Neural progenitor cell (in vitro differentiated cells): ENCODE data around the gene MTR. TPM values are rescaled to one million over a fixed set of nuclear protein-coding genes. Genes with fewer than 3 reads are reported as not detected.

Experiments
- DNase-seq: peaks from one replicate; pipeline ENCODE4 v3.0.0-alpha.2; 2016; ENCODE audit warnings: low spot score
- H2AFZ ChIP-seq: fragments of 200-600 bp; sonication (generic); replicated peaks from 2 replicates; pipeline ENCODE4 v1.6.1; 2016; ENCODE audit warnings: antibody characterized with exemption
- H3F3A ChIP-seq: fragments of 200-600 bp; sonication (generic); 2 replicates; pipeline ENCODE4 v1.6.1; 2016; ENCODE audit warnings: antibody characterized with exemption, low read depth
- H3K27ac ChIP-seq: fragments of 200-600 bp; sonication (generic); 2 replicates; pipeline ENCODE4 v1.5.1; 2016; ENCODE audit warnings: mild to moderate bottlenecking
- H3K27me3 ChIP-seq: fragments of 200-600 bp; sonication (generic); 2 replicates; pipeline ENCODE4 v1.6.1; 2016; ENCODE audit warnings: mild to moderate bottlenecking, moderate library complexity
- H3K36me3 ChIP-seq: fragments of 200-600 bp; sonication (generic); 2 replicates; pipeline ENCODE4 v1.5.1; 2016
- H3K4me1 ChIP-seq: fragments of 200-600 bp; sonication (generic); 2 replicates; pipeline ENCODE4 v1.6.1; 2016; ENCODE audit warnings: mixed run types
- H3K4me2 ChIP-seq: fragments of 200-600 bp; sonication (generic); 2 replicates; pipeline ENCODE4 v1.6.1; 2016
- H3K4me3 ChIP-seq: fragments of 200-600 bp; sonication (generic); 2 replicates; pipeline ENCODE4 v1.5.1; 2016
- H3K79me2 ChIP-seq: fragments of 200-600 bp; sonication (generic); 2 replicates; pipeline ENCODE4 v1.6.1; 2016; ENCODE audit warnings: low read depth
- H3K9ac ChIP-seq: fragments of 200-600 bp; sonication (generic); 2 replicates; pipeline ENCODE4 v1.6.1; 2016
- H3K9me3 ChIP-seq: fragments of 200-600 bp; sonication (generic); 2 replicates; pipeline ENCODE4 v1.5.1; 2016; ENCODE audit warnings: low read depth
- H4K20me1 ChIP-seq: fragments of 200-600 bp; sonication (generic); 2 replicates; pipeline ENCODE4 v1.6.1; 2016; ENCODE audit warnings: low read depth
- H3K27ac Mint-ChIP-seq: 3 replicates; pipeline ENCODE4 v1.8.0; 2021; ENCODE audit warnings: mixed read lengths
- H3K27me3 Mint-ChIP-seq: 2 replicates; pipeline ENCODE4 v1.8.0; 2022; ENCODE audit warnings: low read depth, mild to moderate bottlenecking, inconsistent platforms, moderate library complexity, mixed read lengths; ENCODE audit not compliant: insufficient read depth
- H3K36me3 Mint-ChIP-seq: 3 replicates; pipeline ENCODE4 v1.8.0; 2021; ENCODE audit warnings: mixed read lengths
- H3K4me1 Mint-ChIP-seq: 3 replicates; pipeline ENCODE4 v1.8.0; 2021; ENCODE audit warnings: mixed read lengths
- H3K4me3 Mint-ChIP-seq: 3 replicates; pipeline ENCODE4 v1.8.0; 2021; ENCODE audit warnings: mild to moderate bottlenecking, moderate library complexity, mixed read lengths
- H3K9me3 Mint-ChIP-seq: 3 replicates; pipeline ENCODE4 v1.8.0; 2020; ENCODE audit warnings: mixed read lengths
- EZH2 ChIP-seq: fragments of 200-600 bp; sonication (generic); IDR thresholded peaks from 2 replicates; pipeline ENCODE4 v1.6.1; 2017; ENCODE audit warnings: antibody characterized with exemption, mild to moderate bottlenecking, moderate library complexity
- EZH2phosphoT487 ChIP-seq: fragments of 200-600 bp; sonication (generic); IDR thresholded peaks from 2 replicates; pipeline ENCODE4 v1.6.1; 2017; ENCODE audit warnings: antibody characterized with exemption
- total RNA-seq: library from RNA; depleted of rRNA; stranded (reverse); fragments of >200 nt; gene quantifications from 2 replicates; pipeline ENCODE4 v1.2.3, GENCODE V29; 2015; ENCODE audit warnings: low replicate concordance
- TF ChIP-seq, protein P1 (sequence below): fragments of 200-600 bp; sonication (generic); IDR thresholded peaks from 2 replicates; pipeline ENCODE4 v1.5.1; 2017; ENCODE audit warnings: antibody characterized with exemption, mild to moderate bottlenecking

Gene MTR
- total RNA-seq, 1 donor from 2014 or later: 27.3 TPM

DNA sequence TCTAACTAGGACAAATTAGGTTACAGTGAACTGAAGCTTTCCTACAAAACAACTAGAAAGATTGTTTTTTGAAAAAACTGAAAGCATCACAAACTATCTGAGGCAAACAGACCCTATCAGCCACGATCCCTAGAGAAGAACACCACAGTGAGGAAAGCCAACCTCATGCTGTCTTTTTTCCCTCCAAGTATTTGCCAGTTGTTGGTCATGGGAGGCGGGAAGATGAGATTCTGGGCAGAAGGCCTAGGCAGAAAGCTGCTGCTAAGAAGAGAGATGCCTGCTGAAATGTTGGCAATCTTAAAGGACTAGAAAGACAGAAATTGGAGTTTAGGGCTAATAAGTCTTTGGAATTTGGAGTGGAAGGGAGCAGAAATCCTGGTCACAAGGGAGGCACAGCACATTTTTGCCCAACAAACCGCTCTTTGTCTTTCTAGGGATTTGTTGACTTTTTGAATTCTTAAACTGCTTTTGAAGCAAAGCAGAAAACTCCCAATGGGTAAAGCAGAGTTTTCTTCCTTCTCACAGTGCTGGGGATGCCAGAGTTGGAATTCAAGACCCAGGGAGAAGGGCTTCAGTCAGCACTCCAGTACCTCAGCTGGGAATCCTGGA is 125.3 kb downstream of the MTR start:
- H3K36me3 Mint-ChIP-seq: peaks cover 6% of the 10 kb centered on the region
- H3K27me3 ChIP-seq: no peaks in the 10 kb centered on the region
- peaks cover 18% of the 10 kb centered on the region for H3K9me3 Mint-ChIP-seq
- peak overlapping the region; percentile 23 for H2AFZ ChIP-seq
- no peak overlapping the region for H3K4me3 Mint-ChIP-seq
- peaks cover 2% of the 10 kb centered on the region for H3K27me3 Mint-ChIP-seq
- no peaks in the 10 kb centered on the region for H3F3A ChIP-seq
- H3K36me3 ChIP-seq: peaks cover 8% of the 10 kb centered on the region
- no peaks in the 10 kb centered on the region for H4K20me1 ChIP-seq
- H3K9me3 ChIP-seq: peaks cover 7% of the 10 kb centered on the region
- H3K4me1 Mint-ChIP-seq: no peaks in the 10 kb centered on the region
- H3K4me2 ChIP-seq: no peak overlapping the region
- H3K4me1 ChIP-seq: no peaks in the 10 kb centered on the region
- no peak overlapping the region for H3K27ac ChIP-seq
- H3K79me2 ChIP-seq: no peaks in the 10 kb centered on the region
- H3K27ac Mint-ChIP-seq: no peak overlapping the region
- no peak overlapping the region for H3K9ac ChIP-seq
- DNase-seq: no peak
- no peak overlapping the region for H3K4me3 ChIP-seq
- TF ChIP-seq, protein P1, sequence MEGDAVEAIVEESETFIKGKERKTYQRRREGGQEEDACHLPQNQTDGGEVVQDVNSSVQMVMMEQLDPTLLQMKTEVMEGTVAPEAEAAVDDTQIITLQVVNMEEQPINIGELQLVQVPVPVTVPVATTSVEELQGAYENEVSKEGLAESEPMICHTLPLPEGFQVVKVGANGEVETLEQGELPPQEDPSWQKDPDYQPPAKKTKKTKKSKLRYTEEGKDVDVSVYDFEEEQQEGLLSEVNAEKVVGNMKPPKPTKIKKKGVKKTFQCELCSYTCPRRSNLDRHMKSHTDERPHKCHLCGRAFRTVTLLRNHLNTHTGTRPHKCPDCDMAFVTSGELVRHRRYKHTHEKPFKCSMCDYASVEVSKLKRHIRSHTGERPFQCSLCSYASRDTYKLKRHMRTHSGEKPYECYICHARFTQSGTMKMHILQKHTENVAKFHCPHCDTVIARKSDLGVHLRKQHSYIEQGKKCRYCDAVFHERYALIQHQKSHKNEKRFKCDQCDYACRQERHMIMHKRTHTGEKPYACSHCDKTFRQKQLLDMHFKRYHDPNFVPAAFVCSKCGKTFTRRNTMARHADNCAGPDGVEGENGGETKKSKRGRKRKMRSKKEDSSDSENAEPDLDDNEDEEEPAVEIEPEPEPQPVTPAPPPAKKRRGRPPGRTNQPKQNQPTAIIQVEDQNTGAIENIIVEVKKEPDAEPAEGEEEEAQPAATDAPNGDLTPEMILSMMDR: no peak
- no peak for TF ChIP-seq EZH2phosphoT487
- no peak for TF ChIP-seq EZH2

DNA sequence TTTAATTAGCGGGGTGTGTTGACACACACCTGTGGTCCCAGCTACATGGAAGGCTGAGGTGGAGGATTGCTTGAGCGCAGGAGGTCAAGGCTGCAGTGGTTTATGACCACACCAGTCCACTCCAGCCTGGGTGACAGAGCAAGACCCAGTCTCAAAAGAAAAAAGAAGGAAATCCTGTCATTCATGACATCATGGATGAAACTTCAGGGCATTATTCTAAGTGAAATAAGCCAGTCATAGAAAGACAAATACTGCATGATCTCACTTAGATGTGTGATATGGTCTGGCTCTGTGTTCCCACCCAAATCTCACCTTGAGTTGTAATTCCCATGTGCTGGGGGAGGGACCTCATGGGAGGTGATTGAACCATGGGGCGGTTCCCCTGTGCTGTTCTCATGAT is 126.5 kb downstream of the MTR start:
- H3K4me3 Mint-ChIP-seq: no peak overlapping the region
- Histone ChIP-seq H4K20me1 (no peaks in the 10 kb centered on the region), H3K79me2 (no peaks in the 10 kb centered on the region), H3K27ac (no peak overlapping the region), H2AFZ (no peak overlapping the region), H3K9me3 (peaks cover 6% of the 10 kb centered on the region), H3K4me2 (no peak overlapping the region), H3K9ac (no peak overlapping the region), H3K27me3 (no peaks in the 10 kb centered on the region), H3K36me3 (peaks cover 7% of the 10 kb centered on the region), H3K4me3 (no peak overlapping the region), H3K4me1 (no peaks in the 10 kb centered on the region), H3F3A (no peaks in the 10 kb centered on the region)
- H3K27me3 Mint-ChIP-seq: peaks cover 2% of the 10 kb centered on the region
- H3K36me3 Mint-ChIP-seq: peaks cover 4% of the 10 kb centered on the region
- DNase-seq: no peak
- H3K9me3 Mint-ChIP-seq: peaks cover 15% of the 10 kb centered on the region
- H3K4me1 Mint-ChIP-seq: no peaks in the 10 kb centered on the region
- H3K27ac Mint-ChIP-seq: no peak overlapping the region
- TF ChIP-seq EZH2phosphoT487 (no peak), EZH2 (no peak)
- TF ChIP-seq, protein P1: no peak

DNA sequence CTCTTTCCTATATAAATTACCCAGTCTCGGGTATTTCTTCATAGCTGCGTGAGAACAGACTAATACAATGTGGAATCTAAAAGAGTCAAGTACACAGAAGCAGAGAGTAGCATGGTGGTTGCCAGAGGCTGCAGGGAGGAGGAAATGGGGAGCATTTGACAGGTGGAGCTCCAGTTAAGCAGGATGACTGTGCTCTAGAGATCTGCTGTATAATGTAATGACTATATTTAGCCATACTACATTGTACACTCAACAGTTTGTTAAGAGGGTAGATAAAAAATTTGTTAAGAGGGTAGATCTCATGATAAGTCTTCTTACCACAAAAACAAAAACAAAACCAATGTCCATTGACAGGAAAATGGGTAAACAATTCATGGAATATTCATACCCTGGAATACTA is 127.1 kb downstream of the MTR start:
- Histone ChIP-seq H3K4me1 (no peaks in the 10 kb centered on the region), H4K20me1 (no peaks in the 10 kb centered on the region), H3K27me3 (no peaks in the 10 kb centered on the region), H3F3A (no peaks in the 10 kb centered on the region), H3K79me2 (no peaks in the 10 kb centered on the region), H3K4me3 (no peak overlapping the region), H3K27ac (no peak overlapping the region), H3K9ac (no peak overlapping the region), H2AFZ (no peak overlapping the region), H3K36me3 (peaks cover 2% of the 10 kb centered on the region), H3K9me3 (peaks cover under 1% of the 10 kb centered on the region), H3K4me2 (no peak overlapping the region)
- Mint-ChIP-seq H3K27ac (no peak overlapping the region), H3K9me3 (peaks cover 10% of the 10 kb centered on the region), H3K27me3 (peaks cover 4% of the 10 kb centered on the region), H3K4me3 (no peak overlapping the region), H3K4me1 (no peaks in the 10 kb centered on the region), H3K36me3 (peaks cover under 1% of the 10 kb centered on the region)
- DNase-seq: no peak
- TF ChIP-seq, protein P1: no peak
